ENCODE measurements around the gene FRMPD4. TPM values are rescaled to one million over a fixed set of nuclear protein-coding genes. Genes with fewer than 3 reads are reported as not detected.

Gene FRMPD4
- total RNA-seq, result under 1 TPM in 1 of 4 donors, not detected in 3; 0.16 TPM

DNA sequence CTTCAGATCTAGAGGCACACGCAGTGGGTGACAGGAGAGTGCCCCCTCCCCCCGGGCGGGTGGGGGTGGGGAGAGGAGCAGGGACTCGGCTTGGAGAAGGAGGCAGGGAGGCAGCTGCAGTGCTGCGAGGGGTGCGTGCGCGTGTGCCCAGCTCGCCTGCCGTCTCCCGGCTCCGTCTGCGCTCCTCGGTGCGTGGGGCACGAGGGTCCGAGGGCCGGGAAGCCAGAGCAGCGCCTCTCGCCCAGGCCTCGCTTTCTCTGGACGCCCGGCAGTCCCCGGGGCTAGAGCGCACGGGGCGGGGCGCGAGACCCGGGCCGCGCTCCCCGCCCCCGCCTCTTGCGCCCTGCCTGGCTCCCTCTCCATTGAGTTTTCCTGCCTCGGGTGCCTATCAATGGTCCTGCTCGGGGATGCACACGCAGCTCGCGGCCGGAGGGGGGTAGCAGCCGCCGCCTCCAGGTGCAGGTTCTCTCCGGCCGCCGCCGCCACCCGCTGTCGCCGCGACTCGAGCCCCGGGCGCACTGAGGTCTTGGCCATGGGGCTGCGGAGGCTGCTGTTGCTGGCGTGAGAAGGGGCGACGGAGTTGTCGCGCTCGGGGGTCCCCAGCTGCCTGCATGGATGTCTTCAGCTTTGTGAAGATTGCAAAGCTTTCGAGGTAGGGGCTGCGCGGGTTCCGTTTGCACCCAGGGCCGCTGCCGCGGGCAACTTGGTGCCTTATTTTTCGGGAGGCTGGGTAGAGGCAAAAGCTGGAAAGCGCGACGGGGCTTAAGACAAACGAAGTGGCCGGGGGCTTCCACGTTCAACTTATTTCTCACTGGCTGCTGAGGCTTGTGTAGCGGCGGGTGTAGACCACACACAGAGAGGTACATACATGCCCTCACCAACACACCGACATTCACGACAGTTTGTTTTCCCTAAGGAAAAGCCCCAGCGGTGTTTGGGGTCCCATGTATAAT, at the start of gene FRMPD4:
Gene FRMPD4, plus strand, starts transcription at position 113 of the 953 bp plus-strand sequence. Its CDS starts 499 bp downstream, at position 612.
- H3K4me3 ChIP-seq (ENCODE audit: low read depth, poor library complexity, severe bottlenecking), result no peak within 1 kb of the TSS
- TF ChIP-seq, protein P1, sequence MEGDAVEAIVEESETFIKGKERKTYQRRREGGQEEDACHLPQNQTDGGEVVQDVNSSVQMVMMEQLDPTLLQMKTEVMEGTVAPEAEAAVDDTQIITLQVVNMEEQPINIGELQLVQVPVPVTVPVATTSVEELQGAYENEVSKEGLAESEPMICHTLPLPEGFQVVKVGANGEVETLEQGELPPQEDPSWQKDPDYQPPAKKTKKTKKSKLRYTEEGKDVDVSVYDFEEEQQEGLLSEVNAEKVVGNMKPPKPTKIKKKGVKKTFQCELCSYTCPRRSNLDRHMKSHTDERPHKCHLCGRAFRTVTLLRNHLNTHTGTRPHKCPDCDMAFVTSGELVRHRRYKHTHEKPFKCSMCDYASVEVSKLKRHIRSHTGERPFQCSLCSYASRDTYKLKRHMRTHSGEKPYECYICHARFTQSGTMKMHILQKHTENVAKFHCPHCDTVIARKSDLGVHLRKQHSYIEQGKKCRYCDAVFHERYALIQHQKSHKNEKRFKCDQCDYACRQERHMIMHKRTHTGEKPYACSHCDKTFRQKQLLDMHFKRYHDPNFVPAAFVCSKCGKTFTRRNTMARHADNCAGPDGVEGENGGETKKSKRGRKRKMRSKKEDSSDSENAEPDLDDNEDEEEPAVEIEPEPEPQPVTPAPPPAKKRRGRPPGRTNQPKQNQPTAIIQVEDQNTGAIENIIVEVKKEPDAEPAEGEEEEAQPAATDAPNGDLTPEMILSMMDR (IDR thresholded peaks at IDR 0.05), result no peak
- no peak for TF ChIP-seq POLR2A (IDR thresholded peaks at IDR 0.05)
- WGBS, 2 donors, result 7 to 23% methylated on average over 9 to 44 of the region's 80 CpGs
- DNase-seq (ENCODE audit: low spot score in 2 of 2), result no peak
- intact Hi-C loops (cut with DNase I; ENCODE audit: low total_unique reads), result no loop called here

DNA sequence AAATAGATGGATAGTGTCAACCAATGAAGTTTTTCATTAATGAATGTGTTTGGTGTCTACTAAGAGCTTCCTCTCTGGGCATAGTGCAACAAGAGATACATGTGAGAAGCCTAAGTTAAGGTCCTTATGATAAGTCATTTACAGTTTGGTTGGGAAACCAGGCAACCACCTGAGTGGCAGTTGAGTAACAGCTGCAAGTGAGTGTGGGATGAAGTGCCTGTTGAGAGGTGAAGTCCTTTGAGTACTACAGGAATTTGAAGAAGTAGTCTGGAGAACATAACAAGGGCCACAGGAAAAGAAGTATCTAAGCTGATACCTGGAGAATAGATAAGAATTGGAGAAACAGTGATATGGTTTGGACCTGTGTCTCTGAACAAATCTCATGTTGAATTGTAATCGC, 48.5 kb upstream of the FRMPD4 start:
- H3K4me3 ChIP-seq (ENCODE audit: low read depth, poor library complexity, severe bottlenecking), result no peak overlapping the region
- TF ChIP-seq, protein P1 (IDR thresholded peaks at IDR 0.05), result no peak
- no peak for TF ChIP-seq POLR2A (IDR thresholded peaks at IDR 0.05)
- no peak for DNase-seq (ENCODE audit: low spot score in 2 of 2)
- 85 to 92% methylated on average over 1 of the region's 1 CpG for WGBS, 2 donors
- intact Hi-C loops (cut with DNase I; ENCODE audit: low total_unique reads), result no loop called here

DNA sequence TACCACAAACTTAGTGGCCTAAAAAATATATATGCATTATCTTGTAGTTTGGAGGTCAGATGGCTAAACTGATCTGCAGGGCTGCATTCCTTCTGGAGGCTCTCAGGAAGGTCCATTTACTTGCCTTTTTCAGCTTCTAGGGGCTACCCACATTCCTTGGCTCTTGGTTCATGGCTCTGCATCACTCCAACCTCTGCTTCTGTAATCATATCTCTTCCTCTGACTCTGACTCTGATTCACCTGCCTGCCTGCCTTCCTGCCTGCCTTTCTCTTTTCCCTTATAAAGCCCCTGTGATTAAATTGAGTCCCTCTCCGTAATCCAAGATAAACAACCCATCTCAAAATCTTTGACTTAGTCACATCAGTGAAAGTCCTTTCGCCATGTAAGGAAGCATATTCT, 25.0 kb upstream of the FRMPD4 start:
- 95% methylated on average over 2 of the region's 2 CpGs for whole genome bisulfite sequencing, 2 donors
- DNase-seq (ENCODE audit: low spot score in 2 of 2), result no peak
- H3K4me3 ChIP-seq (ENCODE audit: low read depth, poor library complexity, severe bottlenecking), result no peak overlapping the region
- TF ChIP-seq, protein P1 (IDR thresholded peaks at IDR 0.05), result no peak
- TF ChIP-seq POLR2A (IDR thresholded peaks at IDR 0.05), result no peak
- intact Hi-C loops (cut with DNase I; ENCODE audit: low total_unique reads), result no loop called here

DNA sequence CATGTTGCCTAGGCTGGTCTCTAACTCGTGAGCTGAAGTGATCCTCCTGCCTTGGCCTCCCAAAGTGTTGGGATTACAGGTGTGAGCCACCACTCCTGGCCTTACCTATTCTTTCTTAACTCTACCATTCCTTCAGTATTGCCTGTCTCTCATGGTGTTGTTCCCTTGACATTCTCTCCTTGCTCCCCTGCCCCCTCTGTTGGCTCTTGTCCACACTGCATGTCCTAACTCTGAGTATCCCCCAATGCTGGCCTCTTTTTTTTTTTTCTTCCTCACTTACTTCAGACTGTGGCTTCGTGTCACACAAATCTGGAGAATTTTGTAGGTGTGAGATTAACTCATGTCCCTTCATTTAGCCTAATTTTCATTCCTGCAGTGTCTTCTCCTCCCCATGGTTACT, 22.9 kb upstream of the FRMPD4 start:
- WGBS, 2 donors, result 32 to 42% methylated on average over 2 of the region's 2 CpGs
- no peak overlapping the region for H3K4me3 ChIP-seq (ENCODE audit: low read depth, poor library complexity, severe bottlenecking)
- intact Hi-C loops (cut with DNase I; ENCODE audit: low total_unique reads), result no loop called here
- no peak for DNase-seq (ENCODE audit: low spot score in 2 of 2)
- no peak for TF ChIP-seq POLR2A (IDR thresholded peaks at IDR 0.05)
- TF ChIP-seq, protein P1 (IDR thresholded peaks at IDR 0.05), result no peak

DNA sequence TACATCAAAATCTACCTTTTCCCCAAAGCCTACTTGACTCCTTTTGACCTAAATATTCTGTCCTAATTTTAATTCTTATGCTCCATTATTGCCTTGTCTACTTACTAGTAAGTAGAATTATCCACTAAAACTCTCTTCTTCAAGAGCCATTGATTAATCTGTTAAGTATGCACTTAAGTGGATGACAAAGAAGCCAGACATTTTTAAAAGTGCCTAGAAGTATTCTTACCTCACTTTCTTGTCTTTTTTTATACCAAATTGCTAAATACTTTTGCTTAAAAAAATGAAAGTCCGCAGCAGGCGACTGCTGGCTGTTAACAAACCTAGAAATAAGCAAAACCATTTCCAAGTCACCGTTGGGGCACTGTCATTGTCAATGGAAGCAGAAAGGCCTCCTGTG, 20.1 kb upstream of the FRMPD4 start:
- intact Hi-C loops (cut with DNase I; ENCODE audit: low total_unique reads), result no loop called here
- H3K4me3 ChIP-seq (ENCODE audit: low read depth, poor library complexity, severe bottlenecking), result no peak overlapping the region
- no peak for DNase-seq (ENCODE audit: low spot score in 2 of 2)
- no peak for TF ChIP-seq POLR2A (IDR thresholded peaks at IDR 0.05)
- TF ChIP-seq, protein P1 (IDR thresholded peaks at IDR 0.05), result no peak
- WGBS, 2 donors, result 65 to 92% methylated on average over 3 of the region's 3 CpGs

All from lower leg skin (tissue), 4 donors.